GM12864 (cell line): ENCODE measurements around the gene TMEM170B.

Source experiments
- DNase-seq: peaks from one replicate; pipeline ENCODE4 v3.0.0-alpha.2; 2011; ENCODE audit warnings: low read depth
- H3K4me3 ChIP-seq: 2 replicates; pipeline ENCODE4 v1.5.1; 2011; ENCODE audit warnings: mild to moderate bottlenecking, low read depth, low read length, control low read depth
- CTCF ChIP-seq: IDR thresholded peaks from 2 replicates; pipeline ENCODE4 v1.5.1; 2011; ENCODE audit warnings: low read depth, mild to moderate bottlenecking, moderate library complexity, low read length, control low read depth, inconsistent platforms; ENCODE audit errors: missing control alignments

TMEM170B gene

GRCh38 chr6:11556309-11556708, 18.8 kb downstream of the TMEM170B start:
- TF ChIP-seq CTCF: no peak
- no peak overlapping the region for H3K4me3 ChIP-seq
- no peak for DNase-seq

GRCh38 chr6:11563793-11564192, 26.2 kb downstream of the TMEM170B start:
- no peak overlapping the region for H3K4me3 ChIP-seq
- no peak for DNase-seq
- TF ChIP-seq CTCF: no peak

- no peak for DNase-seq
- H3K4me3 ChIP-seq: no peak overlapping the region
- no peak for TF ChIP-seq CTCF
These were observed 29.1 kb downstream of the TMEM170B start for GRCh38 chr6:11566609-11567008.

GRCh38 chr6:11571073-11571472, 33.5 kb downstream of the TMEM170B start:
- no peak for TF ChIP-seq CTCF
- no peak for DNase-seq
- no peak overlapping the region for H3K4me3 ChIP-seq

GRCh38 chr6:11575408-11576033, 38.0 kb downstream of the TMEM170B start:
- H3K4me3 ChIP-seq: no peak overlapping the region
- peak; percentile 59 for DNase-seq
- peak; percentile 97 for TF ChIP-seq CTCF

GRCh38 chr6:11580686-11581405, 43.3 kb downstream of the TMEM170B start:
- no peak for TF ChIP-seq CTCF
- no peak for DNase-seq

GRCh38 chr6:11584244-11584643, 46.7 kb downstream of the TMEM170B start:
- no peak overlapping the region for H3K4me3 ChIP-seq
- no peak for TF ChIP-seq CTCF
- DNase-seq: no peak

More at GRCh38 chr6:11580686-11581405, 43.3 kb downstream of the TMEM170B start:
- H3K4me3 ChIP-seq: no peak overlapping the region
